ENCODE measurements around the gene CORT.

GRCh38 chr1:10475510-10475909 is 25.7 kb downstream of the CORT start:
- TF ChIP-seq CTCF (IDR thresholded peaks at IDR 0.05) (no peak), POLR2A (IDR thresholded peaks at IDR 0.05) (no peak)
